CD14-positive monocyte (primary cell): ENCODE data around the gene JMJD7. TPM values are rescaled to one million over a fixed set of nuclear protein-coding genes. Genes with fewer than 3 reads are reported as not detected.
A peak's percentile ranks its signal among the peaks of the same experiment; 100 is the strongest.

ENCODE experiments used
- DNase-seq, 3 donors: peaks; one replicate each; pipeline ENCODE4 v3.0.0-alpha.2; 2011 to 2022
- H2AFZ ChIP-seq: 2 replicates; pipeline ENCODE4 v1.6.0; 2012; ENCODE audit warnings: mild to moderate bottlenecking, low read depth, low read length, inconsistent platforms; ENCODE audit not compliant: insufficient read depth, poor library complexity, severe bottlenecking
- H3K27ac ChIP-seq, 2 donors: 1 replicate in 1 of 2; 2 replicates in 1 of 2; pipeline ENCODE4 v1.5.1; 2012 to 2013; ENCODE audit warnings: low read length in 2 of 2, control low read depth in 1 of 2, inconsistent platforms in 1 of 2, low read depth in 1 of 2, mild to moderate bottlenecking in 1 of 2
- H3K27me3 ChIP-seq, 2 donors: one replicate each; pipeline versions ENCODE4 v1.6.0 to v1.6.1; 2011 to 2013; ENCODE audit warnings: low read length in 2 of 2; ENCODE audit not compliant: control insufficient read depth in 2 of 2, insufficient read depth in 2 of 2
- H3K36me3 ChIP-seq, 2 donors: replicated peaks in 1 of 2; 1 replicate in 1 of 2; 2 replicates in 1 of 2; pipeline versions ENCODE4 v1.5.1 to v1.6.1; 2012 to 2013; ENCODE audit warnings: low read length in 2 of 2, control low read depth in 1 of 2, inconsistent platforms in 1 of 2, mild to moderate bottlenecking in 1 of 2; ENCODE audit not compliant: insufficient read depth in 2 of 2, control insufficient read depth in 1 of 2
- H3K4me1 ChIP-seq, 2 donors: 1 replicate in 1 of 2; 2 replicates in 1 of 2; pipeline versions ENCODE4 v1.5.1 to v1.6.1; 2012 to 2013; ENCODE audit warnings: low read length in 2 of 2, control low read depth in 1 of 2, inconsistent platforms in 1 of 2, mild to moderate bottlenecking in 1 of 2, moderate library complexity in 1 of 2; ENCODE audit not compliant: insufficient read depth in 2 of 2, control insufficient read depth in 1 of 2
- H3K4me2 ChIP-seq: replicated peaks from 2 replicates; pipeline ENCODE3; 2012; ENCODE audit warnings: low read length, moderate library complexity, mild to moderate bottlenecking; ENCODE audit not compliant: poor library complexity, severe bottlenecking; ENCODE audit errors: extremely low read depth
- H3K4me3 ChIP-seq, 3 experiments: fragments of 200-600 bp in 1 of 3; sonication (generic) in 1 of 3; replicated peaks in 1 of 3; 1 replicate in 2 of 3; 2 replicates in 1 of 3; pipeline ENCODE4 v1.5.1; 2011 to 2013; ENCODE audit warnings: low read length in 3 of 3, mild to moderate bottlenecking in 3 of 3, control low read depth in 2 of 3, low read depth in 2 of 3, inconsistent platforms in 1 of 3, moderate library complexity in 1 of 3
- H3K79me2 ChIP-seq: 2 replicates; pipeline ENCODE4 v1.6.0; 2012; ENCODE audit warnings: mild to moderate bottlenecking, control low read depth, inconsistent platforms, low read length, moderate library complexity; ENCODE audit not compliant: insufficient read depth
- H3K9ac ChIP-seq: 2 replicates; pipeline ENCODE4 v1.6.0; 2017; ENCODE audit warnings: low read length, mild to moderate bottlenecking; ENCODE audit not compliant: insufficient read depth, poor library complexity, severe bottlenecking
- H3K9me3 ChIP-seq, 2 donors: replicated peaks in 1 of 2; 1 replicate in 1 of 2; 2 replicates in 1 of 2; pipeline versions ENCODE4 v1.5.1 to v1.6.1; 2012 to 2013; ENCODE audit warnings: low read length in 2 of 2, control low read depth in 1 of 2; ENCODE audit not compliant: control insufficient read depth in 1 of 2, insufficient read depth in 1 of 2
- H4K20me1 ChIP-seq: 2 replicates; pipeline ENCODE4 v1.6.0; 2012; ENCODE audit warnings: mild to moderate bottlenecking, low read length, control low read depth, moderate library complexity; ENCODE audit not compliant: insufficient read depth
- H3K27ac Mint-ChIP-seq, 7 donors: one replicate each; pipeline ENCODE4 v1.8.0; 2020; ENCODE audit warnings: mild to moderate bottlenecking in 7 of 7, mixed read lengths in 7 of 7, moderate library complexity in 6 of 7, inconsistent platforms in 2 of 7
- H3K27me3 Mint-ChIP-seq, 3 donors: one replicate each; pipeline ENCODE4 v1.8.0; 2021 to 2022; ENCODE audit warnings: low read depth in 3 of 3, mild to moderate bottlenecking in 3 of 3, mixed read lengths in 3 of 3, moderate library complexity in 3 of 3, inconsistent platforms in 1 of 3
- H3K36me3 Mint-ChIP-seq, 2 donors: one replicate each; pipeline ENCODE4 v1.8.0; 2020; ENCODE audit warnings: mixed read lengths in 2 of 2, inconsistent platforms in 1 of 2, mild to moderate bottlenecking in 1 of 2
- H3K4me1 Mint-ChIP-seq: one replicate; pipeline ENCODE4 v1.8.0; 2020; ENCODE audit warnings: mild to moderate bottlenecking, mixed read lengths
- H3K4me3 Mint-ChIP-seq, 2 donors: one replicate each; pipeline ENCODE4 v1.8.0; 2020; ENCODE audit warnings: mild to moderate bottlenecking in 2 of 2, mixed read lengths in 2 of 2, moderate library complexity in 1 of 2
- H3K9me3 Mint-ChIP-seq, 7 donors: one replicate each; pipeline ENCODE4 v1.8.0; 2020 to 2022; ENCODE audit warnings: mixed read lengths in 7 of 7, mild to moderate bottlenecking in 6 of 7, moderate library complexity in 6 of 7, inconsistent platforms in 2 of 7
- CTCF ChIP-seq: fragments of 200-600 bp; IDR thresholded peaks from one replicate; pipeline ENCODE4 v1.8.0; 2022; ENCODE audit warnings: antibody characterized with exemption, mild to moderate bottlenecking
- WGBS: methylation state at CpG from one replicate; pipeline ENCODE4 v1.1.5; 2013; ENCODE audit warnings: missing lambda C conversion rate; ENCODE audit not compliant: insufficient coverage; 5-methylcytosine and 5-hydroxymethylcytosine counted together
- intact Hi-C, 2 donors: fragments of 100-400 bp; cut with micrococcal nuclease; formaldehyde crosslinking; loops; one replicate each; pipeline versions ENCODE4 v1.15.0 to v1.15.1; 2023
- polyA plus RNA-seq, 3 donors: library from polyadenylated mRNA; depleted of rRNA in 1 of 3; unstranded in 2 of 3; stranded (reverse) in 1 of 3; fragments of 300-500 nt in 2 of 3; fragments of >200 nt in 1 of 3; fragmentation: Illumina TruSeq in 2 of 3; gene quantifications; 1 replicate in 2 of 3; 2 replicates in 1 of 3; pipeline ENCODE4 v1.2.3, GENCODE V29; 2012 to 2021

Gene JMJD7
- polyA plus RNA-seq, 3 donors: 11.3 to 18.8 (median 15.2) TPM

- no peaks in the 10 kb centered on the region for H4K20me1 ChIP-seq
- intact Hi-C loops: no loop called here
- Mint-ChIP-seq H3K4me1 (peaks cover 17% of the 10 kb centered on the region), H3K27me3 (peaks cover 21 to 23% (median 22%) of the 10 kb centered on the region in 3 donors), H3K36me3 (peaks cover 2 to 9% of the 10 kb centered on the region in 2 donors), H3K9me3 (peaks cover 0 to 5% (median 0%) of the 10 kb centered on the region in 7 donors), H3K27ac (peak overlapping the region in 1 of 7 donors; percentile 61), H3K4me3 (no peak overlapping the region)
- H2AFZ ChIP-seq: no peak overlapping the region
- no peak overlapping the region for H3K4me2 ChIP-seq
- H3K9ac ChIP-seq: no peak overlapping the region
- no peaks in the 10 kb centered on the region for H3K9me3 ChIP-seq
- H3K4me1 ChIP-seq: peaks cover 6 to 7% of the 10 kb centered on the region in 2 donors
- WGBS: 94% methylated on average over 12 of the region's 14 CpGs
- no peak overlapping the region for H3K27ac ChIP-seq
- no peak for DNase-seq
- H3K27me3 ChIP-seq: peaks cover 4 to 19% of the 10 kb centered on the region in 2 donors
- H3K79me2 ChIP-seq: no peaks in the 10 kb centered on the region
- TF ChIP-seq CTCF: no peak
- no peaks in the 10 kb centered on the region for H3K36me3 ChIP-seq
- H3K4me3 ChIP-seq: no peak overlapping the region
Measured at GRCh38 chr15:41885841-41886240, 57.9 kb downstream of the JMJD7 start.

- H3K9me3 ChIP-seq: no peaks in the 10 kb centered on the region
- no peak overlapping the region for H3K4me3 ChIP-seq
- H3K4me1 ChIP-seq: peaks cover 6 to 7% of the 10 kb centered on the region in 2 donors
- H3K9ac ChIP-seq: no peak overlapping the region
- Mint-ChIP-seq H3K9me3 (peaks cover 0 to 3% (median 0%) of the 10 kb centered on the region in 7 donors), H3K4me1 (peaks cover 13% of the 10 kb centered on the region), H3K27ac (peak overlapping the region in 1 of 7 donors; percentile 4), H3K27me3 (peaks cover 12 to 15% (median 13%) of the 10 kb centered on the region in 3 donors), H3K4me3 (no peak overlapping the region), H3K36me3 (peaks cover 0 to 3% of the 10 kb centered on the region in 2 donors)
- peaks cover 0 to 10% of the 10 kb centered on the region in 2 donors for H3K27me3 ChIP-seq
- H4K20me1 ChIP-seq: no peaks in the 10 kb centered on the region
- TF ChIP-seq CTCF: no peak
- 100% methylated on average over 5 of the region's 7 CpGs for WGBS
- DNase-seq: no peak
- intact Hi-C loops: no loop called here
- H3K4me2 ChIP-seq: no peak overlapping the region
- no peaks in the 10 kb centered on the region for H3K79me2 ChIP-seq
- H3K36me3 ChIP-seq: no peaks in the 10 kb centered on the region
- no peak overlapping the region for H2AFZ ChIP-seq
- H3K27ac ChIP-seq: no peak overlapping the region
Measured at GRCh38 chr15:41886741-41887140, 58.8 kb downstream of the JMJD7 start.
